RWPE1 (cell line): ENCODE results near the gene PPP3R1.

Experiments
- CTCF ChIA-PET: fragments of 350-600 bp; sonication (Branson Sonifier 250); formaldehyde crosslinking; extraction: SDS; loops from one replicate; lab custom pipeline; 2021; lab: Yijun Ruan, JAX
- POLR2A ChIA-PET: fragments of 400-600 bp; formaldehyde crosslinking; extraction: SDS; loops from one replicate; lab custom pipeline; 2020; ENCODE audit warnings: antibody characterized with exemption; ENCODE audit not compliant: low non-redundant PET; lab: Yijun Ruan, JAX
- DNase-seq: peaks from one replicate; pipeline ENCODE4 v3.0.0; 2012; ENCODE audit warnings: low spot score
- H3K27ac ChIP-seq: fragments of 450-650 bp; 2 replicates; pipeline ENCODE4 v1.5.1; 2017
- TF ChIP-seq, protein P1 (sequence below): fragments of 450-650 bp; conservative IDR thresholded peaks from 2 replicates; pipeline ENCODE4 v1.5.1; 2017; ENCODE audit warnings: low read depth, mild to moderate bottlenecking

PPP3R1 gene

GRCh38 chr2:68240446-68240845 lies 11.9 kb downstream of the PPP3R1 start:
- TF ChIP-seq, protein P1, sequence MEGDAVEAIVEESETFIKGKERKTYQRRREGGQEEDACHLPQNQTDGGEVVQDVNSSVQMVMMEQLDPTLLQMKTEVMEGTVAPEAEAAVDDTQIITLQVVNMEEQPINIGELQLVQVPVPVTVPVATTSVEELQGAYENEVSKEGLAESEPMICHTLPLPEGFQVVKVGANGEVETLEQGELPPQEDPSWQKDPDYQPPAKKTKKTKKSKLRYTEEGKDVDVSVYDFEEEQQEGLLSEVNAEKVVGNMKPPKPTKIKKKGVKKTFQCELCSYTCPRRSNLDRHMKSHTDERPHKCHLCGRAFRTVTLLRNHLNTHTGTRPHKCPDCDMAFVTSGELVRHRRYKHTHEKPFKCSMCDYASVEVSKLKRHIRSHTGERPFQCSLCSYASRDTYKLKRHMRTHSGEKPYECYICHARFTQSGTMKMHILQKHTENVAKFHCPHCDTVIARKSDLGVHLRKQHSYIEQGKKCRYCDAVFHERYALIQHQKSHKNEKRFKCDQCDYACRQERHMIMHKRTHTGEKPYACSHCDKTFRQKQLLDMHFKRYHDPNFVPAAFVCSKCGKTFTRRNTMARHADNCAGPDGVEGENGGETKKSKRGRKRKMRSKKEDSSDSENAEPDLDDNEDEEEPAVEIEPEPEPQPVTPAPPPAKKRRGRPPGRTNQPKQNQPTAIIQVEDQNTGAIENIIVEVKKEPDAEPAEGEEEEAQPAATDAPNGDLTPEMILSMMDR, result no peak
- no peak overlapping the region for H3K27ac ChIP-seq
- ChIA-PET POLR2A (no interaction called here), CTCF (no interaction called here)
- DNase-seq, result no peak

- ChIA-PET POLR2A (no interaction called here), CTCF (interaction anchor here (0.7 kb wide), 1 partner anchor 11 kb away, joined by 4 read pairs; no protein-coding TSS in a partner anchor)
- H3K27ac ChIP-seq, result no peak overlapping the region
- no peak for DNase-seq
- TF ChIP-seq, protein P1, result no peak
These were observed 13.1 kb downstream of the PPP3R1 start for GRCh38 chr2:68238955-68239822.

- no peak overlapping the region for H3K27ac ChIP-seq
- POLR2A ChIA-PET, result no interaction called here
- no peak for DNase-seq
- TF ChIP-seq, protein P1, result no peak
- CTCF ChIA-PET, result no interaction called here
These were observed 14.3 kb downstream of the PPP3R1 start for GRCh38 chr2:68237976-68238580.

DNA sequence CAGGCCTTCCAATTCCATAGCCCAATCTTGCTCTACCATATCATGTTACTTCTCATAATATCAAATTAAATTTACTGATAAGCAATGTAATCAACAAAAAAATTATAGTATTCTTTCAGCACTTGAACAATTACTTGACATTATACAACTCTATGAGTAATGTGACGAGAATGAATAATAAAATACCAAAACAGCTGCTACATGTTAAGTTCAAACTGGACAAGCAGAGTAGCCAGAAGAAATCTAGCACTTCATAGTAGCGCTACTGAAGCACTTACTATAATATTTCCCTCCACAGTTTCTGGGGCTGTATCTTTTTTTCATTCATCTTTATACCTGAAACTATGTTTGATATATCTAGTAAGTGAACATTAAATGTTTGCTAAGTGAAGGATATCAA lies 14.9 kb downstream of the PPP3R1 start:
- DNase-seq, result no peak
- ChIA-PET CTCF (no interaction called here), POLR2A (no interaction called here)
- H3K27ac ChIP-seq, result no peak overlapping the region
- TF ChIP-seq, protein P1, result no peak

DNA sequence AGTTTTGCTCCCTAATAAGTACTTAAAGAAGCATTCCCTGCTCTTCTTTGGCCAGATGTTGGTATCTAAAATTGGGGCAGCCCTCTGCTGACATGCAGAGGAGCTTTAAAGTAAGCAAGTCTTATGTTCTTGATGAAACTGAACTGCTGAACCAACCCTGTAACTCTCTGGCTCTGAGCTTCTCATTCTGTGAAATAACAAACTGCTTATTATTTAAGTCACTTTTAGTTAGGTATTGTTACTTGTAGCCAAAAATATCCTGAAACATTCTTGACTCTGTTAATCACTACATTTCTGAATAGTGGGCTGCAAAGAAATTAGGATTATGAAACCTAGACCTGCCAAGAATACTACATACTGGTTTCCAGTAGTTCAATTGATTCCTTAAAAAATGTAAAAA lies 15.5 kb downstream of the PPP3R1 start:
- TF ChIP-seq, protein P1, result no peak
- CTCF ChIA-PET, result interaction anchor here (0.7 kb wide), 1 partner anchor 1051 kb away, joined by 3 read pairs; no protein-coding TSS in a partner anchor
- POLR2A ChIA-PET, result no interaction called here
- H3K27ac ChIP-seq, result no peak overlapping the region
- DNase-seq, result no peak

GRCh38 chr2:68236103-68236734 lies 16.1 kb downstream of the PPP3R1 start:
- POLR2A ChIA-PET, result no interaction called here
- TF ChIP-seq, protein P1, result no peak
- no peak for DNase-seq
- CTCF ChIA-PET, result interaction anchor here (0.6 to 0.7 kb wide), 2 partner anchors 317 to 1051 kb away, joined by 3 read pairs; no protein-coding TSS in a partner anchor
- H3K27ac ChIP-seq, result no peak overlapping the region
